COR-L47 (cell line): ENCODE measurements around the gene MARK1.

ENCODE experiments used
- DNase-seq: peaks from one replicate; lab custom pipeline; 2025; lab: John Stamatoyannopoulos, UW

MARK1 gene

GRCh38 chr1:220690140-220691052 lies 162.5 kb downstream of the MARK1 start, which contains the start of gene C1orf115:
C1orf115 (plus strand) TSS chr1:220690363; CDS start chr1:220690403, 40 bp downstream.
- peak; percentile 71 for DNase-seq

GRCh38 chr1:220691053-220691684 lies 163.2 kb downstream of the MARK1 start:
- no peak for DNase-seq

GRCh38 chr1:220692436-220693228 lies 164.7 kb downstream of the MARK1 start:
- no peak for DNase-seq

- DNase-seq = no peak
These were observed 167.0 kb downstream of the MARK1 start for GRCh38 chr1:220694866-220695382.

DNA sequence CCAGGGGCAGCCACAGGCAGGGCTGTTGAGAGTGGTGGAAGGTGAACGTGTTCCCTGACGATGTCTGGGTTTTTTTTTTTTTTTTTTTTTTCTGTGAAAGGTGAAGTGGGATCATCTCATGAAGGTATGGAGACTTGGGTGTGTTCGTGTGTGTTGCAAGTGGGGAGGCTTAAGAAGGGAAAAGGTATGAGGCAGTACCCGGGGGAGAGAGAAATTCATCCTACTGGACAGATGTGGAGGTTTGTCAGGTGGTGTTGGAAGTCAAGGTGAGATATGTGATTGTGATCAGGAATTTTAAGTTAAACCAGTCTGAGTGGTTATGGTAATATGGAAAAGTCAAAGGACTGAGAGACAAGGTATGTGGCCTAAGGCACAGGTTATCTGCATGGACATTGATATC lies 167.5 kb downstream of the MARK1 start:
- no peak for DNase-seq

- DNase-seq = no peak
These were observed 168.4 kb downstream of the MARK1 start for GRCh38 chr1:220696226-220696862.

DNA sequence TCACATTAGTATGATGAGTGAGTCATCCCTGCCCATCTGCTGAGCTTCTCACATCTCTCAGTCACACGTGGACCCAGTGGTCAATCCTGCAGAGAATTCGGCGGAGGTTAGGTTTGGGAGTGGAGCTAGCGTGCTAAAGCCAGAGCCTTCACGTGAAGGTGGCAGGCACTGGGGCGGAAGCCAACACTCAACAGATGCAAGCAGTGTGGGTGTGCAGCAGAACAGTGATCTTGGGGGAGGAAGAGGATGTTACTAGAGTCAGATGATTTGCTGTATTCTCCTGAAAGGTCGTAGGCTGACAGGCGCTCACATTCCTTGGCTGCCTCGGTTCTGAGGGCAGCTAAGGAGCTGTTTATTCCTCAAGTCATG lies 168.9 kb downstream of the MARK1 start:
- DNase-seq = no peak

- DNase-seq = no peak
These were observed 169.4 kb downstream of the MARK1 start for GRCh38 chr1:220697326-220697725.

GRCh38 chr1:220698607-220699016 lies 170.7 kb downstream of the MARK1 start:
- DNase-seq = no peak

- no peak for DNase-seq
These were observed 171.1 kb downstream of the MARK1 start for GRCh38 chr1:220699044-220699443.

DNA sequence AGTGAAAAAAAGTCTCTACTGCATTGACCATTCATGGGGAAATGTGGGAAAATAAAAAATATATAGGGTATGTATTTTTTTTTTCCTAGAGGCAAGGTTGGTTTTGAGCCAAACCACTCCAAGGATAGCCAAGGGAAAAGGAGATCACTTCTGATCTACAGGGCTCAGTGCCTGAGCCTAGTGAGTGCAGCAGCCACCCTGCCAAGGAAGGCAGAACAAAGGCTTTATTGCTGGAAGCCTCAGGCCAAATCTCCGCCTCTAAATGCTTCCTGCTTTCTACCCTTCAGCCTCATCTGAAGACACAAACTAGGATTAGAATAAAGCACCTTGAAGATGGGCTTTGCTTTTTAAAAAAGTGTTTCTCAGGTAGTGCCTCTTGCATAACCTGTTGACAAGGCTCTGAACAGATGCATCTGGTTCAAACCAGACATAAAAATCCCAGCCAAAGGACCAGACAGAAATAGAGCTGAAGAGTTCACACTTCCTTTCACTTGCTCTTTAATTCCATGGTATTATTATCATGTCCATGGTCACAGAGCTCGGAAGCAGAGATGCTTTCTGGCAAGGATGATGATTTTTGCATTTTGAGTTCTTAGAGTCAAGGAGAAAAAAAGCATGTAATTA lies 172.7 kb downstream of the MARK1 start:
- peak; percentile 23 for DNase-seq

- DNase-seq = no peak
These were observed 174.0 kb downstream of the MARK1 start for GRCh38 chr1:220701974-220702373.

- peak; percentile 35 for DNase-seq
These were observed 174.9 kb downstream of the MARK1 start for GRCh38 chr1:220702733-220703270.

- no peak for DNase-seq
These were observed 175.4 kb downstream of the MARK1 start for GRCh38 chr1:220703305-220703704.

DNA sequence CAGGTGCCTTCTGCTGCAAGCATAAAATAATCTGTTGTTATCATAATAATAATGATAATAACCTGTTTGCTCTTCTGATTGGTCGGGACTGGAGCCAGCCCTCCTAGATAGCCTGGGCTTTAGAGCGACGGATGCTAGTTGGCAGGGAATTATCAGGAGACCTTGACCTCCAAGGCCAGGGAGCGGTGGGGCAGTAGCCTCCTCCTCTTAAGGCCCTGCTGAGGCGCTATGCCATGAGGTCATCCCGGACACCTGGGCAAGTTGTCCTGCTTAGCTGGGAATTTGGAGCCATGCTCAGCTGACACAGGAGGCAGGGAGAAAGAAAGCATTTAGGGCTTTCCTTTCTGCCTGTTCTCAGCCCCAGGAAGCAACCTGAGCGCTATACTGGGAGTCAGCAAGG lies 177.8 kb downstream of the MARK1 start:
- no peak for DNase-seq

GRCh38 chr1:220706480-220706879 lies 178.5 kb downstream of the MARK1 start:
- DNase-seq = no peak

GRCh38 chr1:220707160-220707559 lies 179.2 kb downstream of the MARK1 start:
- no peak for DNase-seq

GRCh38 chr1:220708244-220708643 lies 180.3 kb downstream of the MARK1 start:
- no peak for DNase-seq

GRCh38 chr1:220708936-220709801 lies 181.2 kb downstream of the MARK1 start:
- no peak for DNase-seq

DNA sequence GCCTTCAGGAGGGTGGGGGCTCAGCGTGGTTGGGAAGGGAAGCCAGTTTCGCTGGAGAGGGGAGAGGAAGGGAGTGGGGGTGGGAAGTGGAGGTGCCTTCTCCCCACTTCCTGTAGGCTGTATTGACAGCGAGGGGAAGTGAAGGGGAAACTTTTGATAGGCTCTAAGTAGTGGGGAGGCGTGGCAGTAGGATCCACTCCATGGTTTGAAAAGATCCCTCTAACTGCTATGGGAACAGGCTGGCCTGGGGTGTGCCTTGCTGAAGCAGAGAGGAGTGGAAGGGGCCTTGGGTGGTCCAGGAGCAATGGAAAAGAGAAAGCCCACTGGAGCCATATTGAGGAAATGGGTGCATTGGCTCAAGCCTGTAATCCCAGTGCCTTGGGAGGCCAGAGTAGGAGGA lies 182.4 kb downstream of the MARK1 start:
- no peak for DNase-seq
